Liver (tissue), 3 donors: ENCODE measurements around the gene PPP2R2D.

Source experiments
- EGR1 ChIP-seq, 2 donors: IDR thresholded peaks; 2 replicates each; pipeline ENCODE4 v1.6.1; 2016 to 2018; ENCODE audit warnings: antibody characterized with exemption in 2 of 2, low read depth in 2 of 2
- FOXA1 ChIP-seq: IDR thresholded peaks from 2 replicates; pipeline ENCODE4 v1.6.1; 2016; ENCODE audit warnings: antibody characterized with exemption
- GABPA ChIP-seq, 2 donors: IDR thresholded peaks in 1 of 2; conservative IDR thresholded peaks in 1 of 2; 2 replicates each; pipeline ENCODE4 v1.6.1; 2016; ENCODE audit warnings: antibody characterized with exemption in 2 of 2, mild to moderate bottlenecking in 1 of 2, moderate library complexity in 1 of 2
- JUND ChIP-seq, 2 donors: IDR thresholded peaks; 2 replicates each; pipeline ENCODE4 v1.6.1; 2016; ENCODE audit warnings: antibody characterized with exemption in 2 of 2
- RAD21 ChIP-seq, 2 donors: IDR thresholded peaks; 2 replicates each; pipeline ENCODE4 v1.6.1; 2016; ENCODE audit warnings: antibody characterized with exemption in 2 of 2, mild to moderate bottlenecking in 2 of 2
- REST ChIP-seq: IDR thresholded peaks from 2 replicates; pipeline ENCODE4 v1.6.1; 2016; ENCODE audit warnings: antibody characterized with exemption, mild to moderate bottlenecking
- RXRA ChIP-seq, 2 donors: IDR thresholded peaks; 2 replicates each; pipeline ENCODE4 v1.6.1; 2017 to 2018; ENCODE audit warnings: antibody characterized with exemption in 2 of 2, mild to moderate bottlenecking in 1 of 2
- SP1 ChIP-seq: IDR thresholded peaks from 2 replicates; pipeline ENCODE4 v1.6.1; 2018; ENCODE audit warnings: antibody characterized with exemption, mild to moderate bottlenecking
- TAF1 ChIP-seq: conservative IDR thresholded peaks from 2 replicates; pipeline ENCODE4 v1.6.1; 2016; ENCODE audit warnings: antibody characterized with exemption, mild to moderate bottlenecking
- YY1 ChIP-seq: IDR thresholded peaks from 2 replicates; pipeline ENCODE4 v1.6.1; 2016; ENCODE audit warnings: antibody characterized with exemption, mild to moderate bottlenecking
- TF ChIP-seq, protein P1 (sequence below): fragments of 150-350 bp; IDR thresholded peaks from 2 replicates; pipeline ENCODE4 v1.5.1; 2017; ENCODE audit warnings: improper control_type of control experiment, low read depth, low read length; ENCODE audit not compliant: missing input control
- TF ChIP-seq, protein P2 (sequence below): IDR thresholded peaks from 2 replicates; pipeline ENCODE4 v1.6.1; 2016; ENCODE audit warnings: antibody characterized with exemption
- TF ChIP-seq, protein P3 (sequence below): IDR thresholded peaks from 2 replicates; pipeline ENCODE4 v1.6.1; 2016; ENCODE audit warnings: antibody characterized with exemption
- TF ChIP-seq, protein P4 (sequence below): IDR thresholded peaks from 2 replicates; pipeline ENCODE4 v1.6.1; 2016; ENCODE audit warnings: antibody characterized with exemption
- donor health status: healthy.
- donor health status: healthy.

GRCh38 chr10:131998050-131998844 lies 97.4 kb downstream of the PPP2R2D start:
- TF ChIP-seq, protein P1, sequence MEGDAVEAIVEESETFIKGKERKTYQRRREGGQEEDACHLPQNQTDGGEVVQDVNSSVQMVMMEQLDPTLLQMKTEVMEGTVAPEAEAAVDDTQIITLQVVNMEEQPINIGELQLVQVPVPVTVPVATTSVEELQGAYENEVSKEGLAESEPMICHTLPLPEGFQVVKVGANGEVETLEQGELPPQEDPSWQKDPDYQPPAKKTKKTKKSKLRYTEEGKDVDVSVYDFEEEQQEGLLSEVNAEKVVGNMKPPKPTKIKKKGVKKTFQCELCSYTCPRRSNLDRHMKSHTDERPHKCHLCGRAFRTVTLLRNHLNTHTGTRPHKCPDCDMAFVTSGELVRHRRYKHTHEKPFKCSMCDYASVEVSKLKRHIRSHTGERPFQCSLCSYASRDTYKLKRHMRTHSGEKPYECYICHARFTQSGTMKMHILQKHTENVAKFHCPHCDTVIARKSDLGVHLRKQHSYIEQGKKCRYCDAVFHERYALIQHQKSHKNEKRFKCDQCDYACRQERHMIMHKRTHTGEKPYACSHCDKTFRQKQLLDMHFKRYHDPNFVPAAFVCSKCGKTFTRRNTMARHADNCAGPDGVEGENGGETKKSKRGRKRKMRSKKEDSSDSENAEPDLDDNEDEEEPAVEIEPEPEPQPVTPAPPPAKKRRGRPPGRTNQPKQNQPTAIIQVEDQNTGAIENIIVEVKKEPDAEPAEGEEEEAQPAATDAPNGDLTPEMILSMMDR, result no peak
- TF ChIP-seq JUND (IDR thresholded peaks at IDR 0.05), result no peak
- TF ChIP-seq, protein P2, sequence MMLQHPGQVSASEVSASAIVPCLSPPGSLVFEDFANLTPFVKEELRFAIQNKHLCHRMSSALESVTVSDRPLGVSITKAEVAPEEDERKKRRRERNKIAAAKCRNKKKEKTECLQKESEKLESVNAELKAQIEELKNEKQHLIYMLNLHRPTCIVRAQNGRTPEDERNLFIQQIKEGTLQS, result no peak
- no peak for TF ChIP-seq TAF1
- no peak for TF ChIP-seq YY1
- no peak for TF ChIP-seq RAD21 (IDR thresholded peaks at IDR 0.05)
- TF ChIP-seq FOXA1, result no peak
- TF ChIP-seq SP1, result peak; percentile 45
- TF ChIP-seq, protein P3, sequence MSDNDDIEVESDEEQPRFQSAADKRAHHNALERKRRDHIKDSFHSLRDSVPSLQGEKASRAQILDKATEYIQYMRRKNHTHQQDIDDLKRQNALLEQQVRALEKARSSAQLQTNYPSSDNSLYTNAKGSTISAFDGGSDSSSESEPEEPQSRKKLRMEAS, result no peak
- TF ChIP-seq, protein P4, sequence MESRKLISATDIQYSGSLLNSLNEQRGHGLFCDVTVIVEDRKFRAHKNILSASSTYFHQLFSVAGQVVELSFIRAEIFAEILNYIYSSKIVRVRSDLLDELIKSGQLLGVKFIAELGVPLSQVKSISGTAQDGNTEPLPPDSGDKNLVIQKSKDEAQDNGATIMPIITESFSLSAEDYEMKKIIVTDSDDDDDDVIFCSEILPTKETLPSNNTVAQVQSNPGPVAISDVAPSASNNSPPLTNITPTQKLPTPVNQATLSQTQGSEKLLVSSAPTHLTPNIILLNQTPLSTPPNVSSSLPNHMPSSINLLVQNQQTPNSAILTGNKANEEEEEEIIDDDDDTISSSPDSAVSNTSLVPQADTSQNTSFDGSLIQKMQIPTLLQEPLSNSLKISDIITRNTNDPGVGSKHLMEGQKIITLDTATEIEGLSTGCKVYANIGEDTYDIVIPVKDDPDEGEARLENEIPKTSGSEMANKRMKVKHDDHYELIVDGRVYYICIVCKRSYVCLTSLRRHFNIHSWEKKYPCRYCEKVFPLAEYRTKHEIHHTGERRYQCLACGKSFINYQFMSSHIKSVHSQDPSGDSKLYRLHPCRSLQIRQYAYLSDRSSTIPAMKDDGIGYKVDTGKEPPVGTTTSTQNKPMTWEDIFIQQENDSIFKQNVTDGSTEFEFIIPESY, result no peak
- TF ChIP-seq REST, result no peak
- TF ChIP-seq RXRA (IDR thresholded peaks at IDR 0.05), result no peak
- no peak for TF ChIP-seq EGR1 (IDR thresholded peaks at IDR 0.05; ENCODE audit: low read depth in 2 of 2)
- TF ChIP-seq GABPA (IDR thresholded peaks at IDR 0.05 in 1 of 2, conservative IDR thresholded peaks at IDR 0.05 in 1 of 2), result no peak
